ENCODE data around the gene ANKRD45.
"Not testable (repeated sequence)": the region's sequence is repeated elsewhere in the genome, so short reads cannot be mapped to it uniquely, and the experiment has no call there.

The ANKRD45 gene

GRCh38 chr1:173639102-173639501 lies 30.5 kb downstream of the ANKRD45 start:
- no peak for DNase-seq

DNA sequence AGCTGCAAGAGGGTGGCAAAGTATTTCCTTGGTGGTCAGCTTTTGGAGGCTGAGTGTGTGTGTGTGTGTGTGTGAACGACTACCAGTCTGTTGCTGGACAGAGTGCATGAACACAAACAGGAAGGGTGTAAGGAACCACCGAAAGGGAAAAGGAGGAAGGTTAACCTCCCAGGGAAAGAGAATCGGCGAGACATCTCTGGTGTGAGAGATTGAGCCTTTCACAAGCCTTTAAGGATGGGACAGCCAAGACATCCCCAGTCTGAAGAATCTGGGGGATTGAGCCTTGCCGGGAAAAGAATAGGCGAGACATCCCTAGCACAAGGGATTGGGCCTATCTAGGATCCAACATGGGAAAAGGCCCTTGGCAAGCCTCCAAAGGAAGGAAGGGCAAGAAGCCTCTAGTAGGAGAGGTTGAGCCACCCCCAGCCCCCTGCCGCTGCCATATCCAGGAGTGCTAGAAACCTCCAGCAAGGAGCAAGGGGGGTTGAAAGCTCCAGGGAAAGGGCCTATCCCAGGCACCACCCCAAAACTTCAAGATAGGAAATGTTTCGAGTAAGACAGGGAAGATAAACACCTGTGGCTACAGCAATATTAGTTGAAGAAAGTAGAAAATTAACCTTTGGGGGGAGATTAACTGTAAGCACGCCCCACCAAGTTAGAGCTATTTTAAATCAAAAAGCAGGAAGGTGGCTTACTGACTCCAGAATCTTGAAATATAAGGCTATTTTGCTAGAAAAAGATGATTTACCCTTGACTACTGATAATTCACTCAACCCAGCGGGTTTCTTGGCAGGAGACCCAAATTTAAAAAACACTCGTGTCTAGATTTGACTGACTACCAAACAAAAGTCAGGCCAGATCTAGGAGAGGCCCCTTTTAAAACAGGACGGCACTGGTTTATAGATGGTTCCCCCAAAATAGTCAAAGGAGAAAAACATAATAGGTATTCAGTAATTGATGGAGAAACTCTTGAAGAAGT lies 31.3 kb downstream of the ANKRD45 start:
- no peak for DNase-seq

GRCh38 chr1:173637236-173638042 lies 32.2 kb downstream of the ANKRD45 start:
- DNase-seq: not testable (repeated sequence)

GRCh38 chr1:173635116-173635515 lies 34.5 kb downstream of the ANKRD45 start, which contains the start of gene TEX50:
TEX50 (plus strand) TSS chr1:173635338; CDS start chr1:173635522, 184 bp downstream.
- DNase-seq: no peak

DNA sequence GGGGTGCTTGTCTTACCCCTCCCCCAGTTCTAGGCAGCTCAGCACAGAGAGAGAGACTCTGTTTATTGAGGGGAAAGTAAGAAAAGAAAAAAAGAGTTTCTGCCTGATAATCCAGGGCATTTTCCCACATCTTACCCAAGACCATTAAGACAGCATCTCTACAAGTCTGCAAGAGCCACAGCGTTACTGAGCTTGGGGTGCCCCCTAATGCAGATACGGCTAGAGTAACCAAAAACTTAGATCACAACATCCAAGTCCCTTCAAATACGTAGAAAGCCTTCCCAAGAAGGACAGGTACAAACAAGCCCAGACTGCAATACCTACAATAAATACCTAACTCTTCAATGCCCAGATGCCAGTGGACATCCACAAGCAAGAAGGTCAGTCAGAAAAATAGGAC lies 40.8 kb downstream of the ANKRD45 start:
- no peak for DNase-seq

- DNase-seq: no peak
Observed at GRCh38 chr1:173627269-173627668, 42.4 kb downstream of the ANKRD45 start.

GRCh38 chr1:173616859-173617258 lies 52.8 kb downstream of the ANKRD45 start:
- no peak for DNase-seq

GRCh38 chr1:173613086-173613485 lies 56.6 kb downstream of the ANKRD45 start:
- DNase-seq: not testable (repeated sequence)

GRCh38 chr1:173608503-173609216 lies 61.0 kb downstream of the ANKRD45 start:
- DNase-seq: no peak

- DNase-seq: no peak
Observed at GRCh38 chr1:173603056-173603591, 66.5 kb downstream of the ANKRD45 start, which contains the start of gene SLC9C2. SLC9C2 (minus strand) TSS chr1:173603072; CDS start chr1:173601776, 1,296 bp downstream.

DNA sequence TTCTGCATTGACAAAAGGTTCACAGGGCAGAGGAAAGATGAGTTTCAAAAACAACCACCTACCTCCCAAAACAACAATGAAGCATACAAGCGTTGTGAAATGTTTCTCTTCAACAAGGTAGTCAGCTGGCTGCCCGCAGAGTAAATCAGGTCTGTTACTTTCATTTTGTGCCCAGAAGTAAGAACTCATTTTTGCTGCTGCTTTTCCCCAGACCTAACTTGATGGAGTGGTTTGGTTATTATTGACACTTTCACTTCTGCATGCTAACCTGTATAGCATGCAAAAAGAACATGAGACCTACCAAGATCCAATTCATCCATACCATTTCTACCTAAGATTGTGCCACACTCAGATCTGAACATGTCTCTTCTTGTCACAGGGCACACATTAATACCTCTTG lies 68.1 kb downstream of the ANKRD45 start:
- DNase-seq: no peak

GRCh38 chr1:173596097-173596825 lies 73.4 kb downstream of the ANKRD45 start:
- no peak for DNase-seq

- DNase-seq: not testable (repeated sequence)
Observed at GRCh38 chr1:173591138-173591537, 78.5 kb downstream of the ANKRD45 start.

DNA sequence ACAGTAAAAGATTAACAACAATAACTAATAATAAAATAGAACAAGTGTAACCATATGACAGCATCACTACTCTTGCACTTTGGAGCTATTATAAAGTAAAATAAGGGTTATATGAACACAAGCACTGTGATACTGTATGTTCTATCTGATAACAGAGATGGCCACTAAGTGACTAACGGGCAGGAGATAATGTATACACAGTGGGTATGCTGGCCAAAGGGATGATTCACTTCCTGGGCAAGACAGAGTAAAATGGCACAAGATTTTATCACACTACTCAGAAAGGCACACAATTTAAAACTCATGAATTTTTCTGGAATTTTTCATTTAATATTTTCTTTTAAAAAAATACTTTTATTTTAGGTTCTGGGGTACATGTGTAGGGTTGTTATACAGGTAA lies 79.1 kb downstream of the ANKRD45 start:
- DNase-seq: no peak

DNA sequence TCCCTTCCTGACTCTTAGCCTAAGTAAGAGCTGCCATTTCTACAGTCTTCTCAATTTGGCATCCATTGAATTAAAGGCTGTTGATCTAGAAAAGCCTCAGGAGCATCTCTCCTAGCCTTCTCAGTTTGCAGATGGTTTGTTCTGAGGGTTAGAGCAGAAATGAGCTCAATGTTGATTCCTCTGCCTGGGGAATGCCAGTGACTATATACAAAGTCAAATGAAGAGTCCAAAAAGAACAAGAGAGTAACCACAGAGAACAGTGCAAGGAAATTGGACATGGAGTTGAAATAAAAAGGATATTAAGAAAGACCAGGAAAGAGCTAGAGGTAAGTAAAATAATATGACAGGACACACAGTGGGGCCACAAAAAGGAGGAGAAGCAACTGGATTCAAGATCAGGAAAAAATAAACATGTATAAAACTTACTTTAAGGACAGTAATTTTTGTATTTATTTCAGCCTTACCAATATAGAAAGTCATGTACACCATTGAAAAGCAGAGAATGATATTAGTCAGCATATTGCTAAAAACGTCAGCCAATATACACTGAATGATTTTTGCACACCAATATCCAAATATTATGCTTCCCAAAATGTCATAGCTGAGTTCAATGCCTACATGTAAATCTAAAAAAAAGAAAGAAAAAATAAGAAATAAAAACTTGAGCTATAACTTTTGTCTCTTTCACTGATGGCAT lies 88.1 kb downstream of the ANKRD45 start:
- DNase-seq: no peak

DNA sequence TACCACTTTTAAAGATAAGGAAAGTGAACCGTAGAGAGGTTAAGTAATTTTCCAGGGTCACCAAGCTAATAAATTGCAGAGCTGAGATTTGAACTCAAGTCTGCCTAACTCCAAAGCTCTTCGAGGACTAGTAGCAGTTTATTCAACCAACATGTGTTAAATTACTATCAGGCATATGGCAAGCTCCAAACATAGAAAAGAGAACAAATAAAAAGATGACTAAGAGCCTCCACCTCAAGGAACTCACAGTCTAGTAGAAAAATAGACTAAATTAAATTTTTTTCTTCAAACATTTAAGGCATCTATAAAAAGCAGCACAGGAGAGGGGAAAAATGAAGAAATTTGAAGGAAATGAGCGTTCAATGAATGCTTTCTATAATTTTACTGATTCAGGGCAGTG lies 89.0 kb downstream of the ANKRD45 start:
- DNase-seq: no peak

DNA sequence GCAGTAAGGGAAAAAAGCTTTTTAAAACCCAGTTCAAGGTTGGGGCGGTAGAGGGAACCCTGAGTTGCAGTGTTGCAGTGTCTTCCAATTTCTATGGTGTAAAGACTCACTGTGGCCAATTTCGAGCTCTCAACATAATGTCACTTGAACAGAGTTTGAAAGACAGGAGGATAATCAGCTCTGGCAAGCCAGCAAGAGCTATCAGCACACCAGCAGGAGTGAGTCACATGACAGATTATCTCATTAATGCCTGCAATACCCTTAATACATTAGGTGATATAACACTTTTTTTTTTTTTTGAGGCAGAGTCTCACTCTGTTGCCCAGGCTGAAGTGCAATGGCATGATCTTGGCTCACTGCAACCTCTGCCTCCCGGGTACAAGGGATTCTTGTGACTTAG lies 89.6 kb downstream of the ANKRD45 start:
- DNase-seq: no peak

DNA sequence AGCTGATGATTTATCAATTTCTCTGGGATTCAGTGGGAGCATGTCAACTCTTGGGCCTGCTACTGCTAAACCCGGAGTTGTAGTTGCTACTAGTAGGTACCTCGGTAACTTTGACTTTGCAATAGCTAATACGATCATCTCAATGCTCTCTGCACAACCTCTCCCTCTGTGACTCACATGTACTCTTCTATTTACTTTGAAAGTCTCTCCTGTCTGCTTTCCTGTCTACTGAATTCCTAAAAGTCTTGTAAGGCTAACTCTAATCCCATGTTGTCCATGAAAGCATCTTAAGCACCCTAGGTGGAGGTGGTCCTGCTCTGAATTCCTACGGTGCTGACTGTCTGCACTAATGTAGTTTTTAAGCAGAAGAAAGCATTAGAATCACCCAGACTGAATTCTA lies 96.1 kb downstream of the ANKRD45 start:
- no peak for DNase-seq

DNA sequence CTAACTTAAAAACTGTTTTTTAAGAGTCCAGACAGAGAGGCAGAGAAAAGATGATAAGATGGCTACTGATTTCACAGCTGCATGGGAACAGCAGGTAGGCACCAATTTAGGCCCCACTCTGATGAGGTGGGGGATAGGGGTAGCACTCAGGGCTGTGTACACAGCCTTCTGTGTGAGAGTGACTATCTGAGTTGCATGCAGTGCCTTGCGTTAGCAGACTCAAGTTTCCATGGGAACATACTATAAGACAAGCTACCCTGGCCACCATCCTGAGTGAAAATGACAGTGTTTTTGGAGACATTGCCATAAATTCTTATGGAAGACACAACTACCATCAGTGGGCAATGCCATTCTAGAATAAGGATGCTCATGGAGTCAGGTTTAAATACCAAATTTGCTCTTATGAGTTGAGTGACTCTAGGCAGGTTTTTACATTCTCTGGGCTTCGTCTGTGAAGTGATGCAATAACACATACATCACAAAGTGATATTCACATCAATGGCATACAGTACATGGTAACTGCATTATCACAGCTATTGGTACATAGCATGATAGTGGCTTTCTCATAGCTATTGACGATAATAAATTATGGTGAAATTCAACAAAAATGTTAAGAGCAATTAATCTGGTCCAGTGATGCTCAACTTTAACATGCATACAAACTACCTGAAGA lies 97.3 kb downstream of the ANKRD45 start:
- no peak for DNase-seq

DNA sequence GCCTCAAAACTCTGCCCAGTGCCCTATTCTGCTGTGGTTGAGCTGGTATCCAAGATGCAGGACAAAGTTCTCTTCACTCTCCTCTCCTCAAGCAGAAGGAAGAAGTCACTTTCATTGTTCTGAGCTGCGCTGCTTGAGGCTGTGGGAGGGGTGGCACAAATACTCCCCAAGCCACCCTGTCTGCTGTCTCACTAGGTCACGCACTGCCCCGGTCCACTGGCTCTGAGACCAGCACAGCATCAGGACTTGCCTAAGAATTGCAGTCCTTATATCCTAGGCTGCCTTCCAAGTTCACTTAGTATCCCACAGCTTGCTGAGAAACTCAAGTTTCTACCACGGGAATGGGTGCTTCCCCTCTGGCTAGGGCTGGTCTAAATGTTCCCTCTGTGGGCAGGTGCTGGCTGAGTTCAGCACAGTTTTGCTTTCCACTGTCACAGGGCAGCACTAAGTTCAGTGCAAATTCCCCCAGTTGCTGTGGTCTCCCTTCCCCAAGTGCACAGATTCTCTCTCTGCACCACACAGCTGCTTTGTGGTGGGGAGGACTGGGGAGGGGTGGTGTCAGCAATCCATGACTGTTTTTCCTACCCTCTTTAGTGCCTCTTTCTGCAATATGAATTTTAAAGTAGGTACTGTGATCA lies 99.2 kb downstream of the ANKRD45 start:
- DNase-seq: no peak

Measured in GOT3 (cell line).